ENCODE measurements around the gene ADAMTS1.

DNA sequence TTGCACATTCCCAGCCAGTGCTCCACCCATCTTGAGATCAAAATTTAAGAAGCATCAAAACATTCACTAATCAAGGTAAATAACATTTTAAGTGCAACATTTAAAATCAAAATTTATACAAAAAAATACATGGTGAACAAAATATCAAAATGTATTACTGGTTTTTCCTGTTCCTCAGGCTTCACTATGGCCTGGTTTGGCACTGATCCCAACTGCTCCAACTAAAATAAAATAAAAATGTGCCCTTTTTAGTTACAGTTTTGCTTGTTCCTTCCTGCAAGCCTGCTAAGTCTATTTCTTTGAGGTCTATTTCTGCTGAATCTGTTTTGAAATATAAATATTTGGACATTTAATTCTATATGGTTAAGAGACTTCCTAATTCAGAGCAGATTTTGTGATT, 54.9 kb downstream of the ADAMTS1 start:
- TF ChIP-seq CEBPB (IDR thresholded peaks at IDR 0.05; ENCODE audit: borderline replicate concordance, low read depth, low read length): no peak
- no peak for TF ChIP-seq NR3C1 (CRISPR knock-in tag; IDR thresholded peaks at IDR 0.05)
- no peak for TF ChIP-seq TBP (CRISPR knock-in tag; IDR thresholded peaks at IDR 0.05)
- no peak for TF ChIP-seq POLR2A (IDR thresholded peaks at IDR 0.05; ENCODE audit: insufficient read depth in 1 of 2, low read depth in 2 of 2, low read length in 2 of 2)
- TF ChIP-seq, protein P1, sequence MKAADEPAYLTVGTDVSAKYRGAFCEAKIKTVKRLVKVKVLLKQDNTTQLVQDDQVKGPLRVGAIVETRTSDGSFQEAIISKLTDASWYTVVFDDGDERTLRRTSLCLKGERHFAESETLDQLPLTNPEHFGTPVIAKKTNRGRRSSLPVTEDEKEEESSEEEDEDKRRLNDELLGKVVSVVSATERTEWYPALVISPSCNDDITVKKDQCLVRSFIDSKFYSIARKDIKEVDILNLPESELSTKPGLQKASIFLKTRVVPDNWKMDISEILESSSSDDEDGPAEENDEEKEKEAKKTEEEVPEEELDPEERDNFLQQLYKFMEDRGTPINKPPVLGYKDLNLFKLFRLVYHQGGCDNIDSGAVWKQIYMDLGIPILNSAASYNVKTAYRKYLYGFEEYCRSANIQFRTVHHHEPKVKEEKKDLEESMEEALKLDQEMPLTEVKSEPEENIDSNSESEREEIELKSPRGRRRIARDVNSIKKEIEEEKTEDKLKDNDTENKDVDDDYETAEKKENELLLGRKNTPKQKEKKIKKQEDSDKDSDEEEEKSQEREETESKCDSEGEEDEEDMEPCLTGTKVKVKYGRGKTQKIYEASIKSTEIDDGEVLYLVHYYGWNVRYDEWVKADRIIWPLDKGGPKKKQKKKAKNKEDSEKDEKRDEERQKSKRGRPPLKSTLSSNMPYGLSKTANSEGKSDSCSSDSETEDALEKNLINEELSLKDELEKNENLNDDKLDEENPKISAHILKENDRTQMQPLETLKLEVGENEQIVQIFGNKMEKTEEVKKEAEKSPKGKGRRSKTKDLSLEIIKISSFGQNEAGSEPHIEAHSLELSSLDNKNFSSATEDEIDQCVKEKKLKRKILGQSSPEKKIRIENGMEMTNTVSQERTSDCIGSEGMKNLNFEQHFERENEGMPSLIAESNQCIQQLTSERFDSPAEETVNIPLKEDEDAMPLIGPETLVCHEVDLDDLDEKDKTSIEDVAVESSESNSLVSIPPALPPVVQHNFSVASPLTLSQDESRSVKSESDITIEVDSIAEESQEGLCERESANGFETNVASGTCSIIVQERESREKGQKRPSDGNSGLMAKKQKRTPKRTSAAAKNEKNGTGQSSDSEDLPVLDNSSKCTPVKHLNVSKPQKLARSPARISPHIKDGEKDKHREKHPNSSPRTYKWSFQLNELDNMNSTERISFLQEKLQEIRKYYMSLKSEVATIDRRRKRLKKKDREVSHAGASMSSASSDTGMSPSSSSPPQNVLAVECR (CRISPR knock-in tag; IDR thresholded peaks at IDR 0.05; ENCODE audit: borderline replicate concordance): no peak
- TF ChIP-seq MAFF (IDR thresholded peaks at IDR 0.05; ENCODE audit: low read depth, low read length): no peak
- no peak for TF ChIP-seq ZNF335 (CRISPR knock-in tag; IDR thresholded peaks at IDR 0.05)

All from HepG2 (cell line).